ENCODE results near the gene HOXA3. TPM values are rescaled to one million over a fixed set of nuclear protein-coding genes. Genes with fewer than 3 reads are reported as not detected.

HOXA3 gene
- total RNA-seq, 1 donor: 3.5 TPM

DNA sequence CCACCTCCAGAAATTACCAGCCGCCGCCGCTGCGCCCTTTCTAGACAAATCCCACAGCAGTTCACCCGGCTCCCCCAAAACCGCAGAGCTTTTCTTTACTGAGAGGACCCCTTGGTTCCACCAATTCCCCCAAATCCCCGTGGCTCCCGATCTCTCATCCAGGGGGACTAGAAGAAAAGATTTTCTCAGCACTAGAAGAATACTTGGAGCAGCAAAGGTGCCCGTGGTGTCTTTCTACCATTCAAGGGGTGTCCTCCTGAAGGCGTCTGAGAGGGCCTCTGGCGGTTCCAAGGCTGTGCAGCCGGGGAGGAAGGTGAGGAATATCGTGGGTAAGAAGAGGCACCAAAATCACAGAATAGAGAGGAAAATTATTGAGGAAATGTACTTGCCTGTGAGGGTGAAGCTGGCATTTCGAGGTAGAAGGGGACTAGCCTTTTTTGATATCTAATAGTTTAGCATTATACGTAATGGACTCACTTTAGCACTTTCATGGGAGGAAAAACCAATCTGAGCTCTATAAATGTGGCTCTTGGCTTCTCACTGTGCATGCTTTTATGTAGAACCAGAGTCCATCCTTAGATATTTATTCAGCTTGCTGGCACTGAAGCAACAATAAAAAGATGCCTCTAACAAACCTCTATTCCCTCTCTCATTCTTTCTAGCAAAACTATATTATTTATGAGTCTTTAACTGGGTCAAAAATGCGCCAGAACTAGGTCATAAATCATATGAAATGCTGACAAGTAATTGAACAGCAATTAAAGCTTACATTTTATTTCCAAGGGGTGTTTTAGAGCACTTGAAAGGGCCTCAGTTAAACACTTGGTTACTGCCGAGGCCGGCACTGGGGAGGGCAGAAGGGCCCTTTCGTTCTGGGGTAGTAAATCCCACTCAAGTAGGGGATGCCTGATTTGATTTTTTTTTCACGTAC, 36.1 kb downstream of the HOXA3 start:
- TF ChIP-seq, protein P1, sequence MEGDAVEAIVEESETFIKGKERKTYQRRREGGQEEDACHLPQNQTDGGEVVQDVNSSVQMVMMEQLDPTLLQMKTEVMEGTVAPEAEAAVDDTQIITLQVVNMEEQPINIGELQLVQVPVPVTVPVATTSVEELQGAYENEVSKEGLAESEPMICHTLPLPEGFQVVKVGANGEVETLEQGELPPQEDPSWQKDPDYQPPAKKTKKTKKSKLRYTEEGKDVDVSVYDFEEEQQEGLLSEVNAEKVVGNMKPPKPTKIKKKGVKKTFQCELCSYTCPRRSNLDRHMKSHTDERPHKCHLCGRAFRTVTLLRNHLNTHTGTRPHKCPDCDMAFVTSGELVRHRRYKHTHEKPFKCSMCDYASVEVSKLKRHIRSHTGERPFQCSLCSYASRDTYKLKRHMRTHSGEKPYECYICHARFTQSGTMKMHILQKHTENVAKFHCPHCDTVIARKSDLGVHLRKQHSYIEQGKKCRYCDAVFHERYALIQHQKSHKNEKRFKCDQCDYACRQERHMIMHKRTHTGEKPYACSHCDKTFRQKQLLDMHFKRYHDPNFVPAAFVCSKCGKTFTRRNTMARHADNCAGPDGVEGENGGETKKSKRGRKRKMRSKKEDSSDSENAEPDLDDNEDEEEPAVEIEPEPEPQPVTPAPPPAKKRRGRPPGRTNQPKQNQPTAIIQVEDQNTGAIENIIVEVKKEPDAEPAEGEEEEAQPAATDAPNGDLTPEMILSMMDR (IDR thresholded peaks at IDR 0.05; ENCODE audit: insufficient read depth, low read length): no peak
- DNase-seq (ENCODE audit: low read depth): peak; percentile 39
- H3K4me3 ChIP-seq (ENCODE audit: low read depth, low read length): peak overlapping the region; percentile 72

DNA sequence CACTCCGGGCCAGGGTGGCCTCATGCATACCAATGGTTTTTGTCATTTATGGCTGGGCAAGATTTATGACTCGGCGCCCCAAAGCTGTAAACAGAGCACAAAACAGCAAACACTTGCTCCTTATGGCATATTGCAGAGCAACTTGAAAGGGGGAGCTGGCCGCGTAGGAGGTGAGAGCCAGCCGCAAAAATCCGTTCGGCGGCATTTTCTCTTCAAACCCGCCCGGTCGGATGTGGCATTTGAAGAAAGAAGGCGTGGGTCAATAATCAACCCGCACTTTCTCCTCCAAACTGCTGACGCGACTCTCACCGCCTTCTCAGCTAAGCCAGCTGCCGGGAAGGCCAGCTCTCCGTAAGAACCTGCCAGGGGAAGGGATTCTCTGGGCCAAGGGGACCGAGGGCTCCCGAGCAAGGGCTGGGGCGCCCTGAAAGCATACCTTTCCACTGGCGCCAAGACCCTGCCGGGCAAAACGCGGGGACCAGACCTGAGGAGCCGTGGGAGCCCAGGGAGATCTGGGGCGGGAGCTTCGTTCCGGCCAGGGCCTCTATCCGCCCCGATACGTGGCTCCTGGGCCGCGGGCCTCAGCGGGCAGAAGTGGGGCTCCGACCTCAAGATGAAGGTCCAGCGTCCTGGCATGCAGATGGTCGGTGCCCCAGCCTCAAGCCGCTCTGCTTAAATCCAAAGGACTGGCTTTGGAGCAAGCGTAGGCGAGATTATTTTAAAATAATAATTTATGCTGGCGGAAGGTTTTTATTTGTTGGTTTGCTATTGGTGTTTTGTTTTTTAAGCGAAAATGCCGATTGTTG, 37.0 kb downstream of the HOXA3 start:
- peak overlapping the region; percentile 72 for H3K4me3 ChIP-seq (ENCODE audit: low read depth, low read length)
- DNase-seq (ENCODE audit: low read depth): peak; percentile 68

DNA sequence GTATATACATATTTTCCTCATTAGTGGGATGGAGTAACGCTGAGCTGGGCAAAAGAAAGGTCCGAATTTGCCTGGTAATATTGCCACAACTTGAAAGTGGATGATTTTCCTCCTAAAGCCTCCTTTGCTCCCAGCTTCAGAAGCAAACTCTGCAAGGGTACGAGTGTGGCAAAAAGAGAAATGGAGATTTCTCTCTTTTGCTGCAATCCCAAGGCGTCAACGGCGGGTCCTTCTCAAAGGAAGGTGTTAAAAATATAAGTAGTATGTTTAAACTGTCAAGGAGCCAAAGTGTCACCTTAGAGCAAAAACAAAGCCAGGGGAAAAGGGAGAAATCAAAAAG, 37.5 kb downstream of the HOXA3 start:
- TF ChIP-seq, protein P1 (IDR thresholded peaks at IDR 0.05; ENCODE audit: insufficient read depth, low read length): no peak
- DNase-seq (ENCODE audit: low read depth): no peak
- peak overlapping the region; percentile 72 for H3K4me3 ChIP-seq (ENCODE audit: low read depth, low read length)

More for the DNA sequence above, 37.0 kb downstream of the HOXA3 start:
- TF ChIP-seq, protein P1 (IDR thresholded peaks at IDR 0.05; ENCODE audit: insufficient read depth, low read length): no peak

DNA sequence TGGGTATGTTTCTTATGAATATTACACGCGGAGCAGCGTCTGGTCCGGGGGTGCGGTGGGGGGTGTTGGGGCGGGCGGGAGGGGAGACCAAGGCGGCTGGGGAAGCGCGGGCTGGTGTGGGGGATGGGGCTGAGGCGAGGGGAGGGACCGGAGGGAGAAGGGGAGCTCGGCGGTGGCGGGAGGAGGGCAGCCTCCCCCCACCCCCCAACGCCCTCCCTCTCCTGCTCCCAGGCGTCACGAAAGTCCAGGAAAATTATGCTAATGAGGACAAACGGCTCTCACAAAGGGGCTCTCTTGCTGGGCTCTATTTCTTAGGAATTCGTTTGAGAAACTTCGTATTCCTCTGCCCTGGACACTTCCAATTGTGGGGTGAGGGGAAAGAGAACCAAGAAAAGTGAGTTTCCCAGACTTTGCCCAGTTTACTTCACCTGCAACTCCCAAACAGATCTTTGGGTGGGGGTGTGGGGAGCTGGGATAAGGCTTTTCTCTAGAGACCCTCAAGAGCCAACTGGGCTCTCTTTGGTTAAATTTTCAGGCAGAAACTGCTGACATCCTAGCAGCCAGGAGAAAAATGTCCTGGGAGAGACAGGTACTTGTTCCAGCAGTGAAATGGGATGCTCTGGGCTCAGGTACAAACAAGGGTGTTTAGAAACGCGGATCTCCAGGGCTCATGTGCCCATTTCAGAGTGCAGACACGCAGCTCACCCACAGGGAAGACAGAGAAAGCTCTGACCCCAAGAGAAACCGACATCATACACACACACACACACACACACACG, 38.2 kb downstream of the HOXA3 start:
- TF ChIP-seq, protein P1 (IDR thresholded peaks at IDR 0.05; ENCODE audit: insufficient read depth, low read length): no peak
- peak overlapping the region; percentile 78 for H3K4me3 ChIP-seq (ENCODE audit: low read depth, low read length)
- DNase-seq (ENCODE audit: low read depth): peak; percentile 66

DNA sequence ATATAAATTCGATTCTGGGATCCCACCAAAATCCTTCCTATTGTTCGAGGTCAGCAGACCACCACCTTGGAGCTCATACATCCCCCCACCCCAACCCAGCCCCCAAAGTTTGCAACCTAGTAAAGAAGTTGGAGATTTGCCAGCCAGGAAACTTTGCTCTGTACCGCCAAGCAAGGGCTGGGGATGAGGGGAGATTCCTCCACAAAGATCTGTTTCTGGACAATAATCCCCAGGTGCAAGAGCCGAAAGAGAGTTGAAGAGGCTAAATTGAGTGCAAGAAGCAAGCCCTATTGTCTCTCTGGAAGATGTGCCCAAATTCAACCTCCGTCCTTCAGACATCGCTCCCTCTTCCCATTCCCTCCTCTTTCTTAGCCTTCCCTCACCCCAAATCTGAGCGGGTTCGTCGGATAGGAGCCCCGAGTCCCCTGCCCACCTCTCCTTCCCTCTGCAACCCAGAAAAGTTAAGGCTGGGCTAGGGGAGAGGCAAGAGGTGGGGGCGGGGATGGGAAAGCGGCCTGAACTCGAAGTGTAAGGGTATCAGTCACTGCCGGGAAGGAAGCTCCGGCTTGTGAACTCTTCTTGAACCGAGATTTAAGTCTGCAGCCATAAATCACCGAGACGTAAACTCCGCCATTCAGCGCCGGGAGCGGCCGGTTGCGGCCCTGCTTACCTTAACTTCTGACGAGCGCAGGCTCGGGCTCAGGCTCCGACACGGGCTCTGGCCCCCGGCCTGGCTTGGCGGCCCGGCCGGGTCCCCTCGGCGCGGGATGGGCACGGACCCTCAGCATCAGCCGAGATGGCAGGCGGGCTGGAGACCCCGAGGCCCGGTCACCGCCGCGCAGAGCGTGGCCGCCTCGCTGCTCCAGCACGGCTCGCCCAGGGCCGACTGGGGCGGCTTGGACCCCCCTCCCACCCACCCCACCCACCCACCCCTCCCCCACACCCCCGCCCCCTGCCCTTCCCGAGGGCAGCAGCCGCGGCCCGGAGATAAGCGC, 39.1 kb downstream of the HOXA3 start:
- DNase-seq (ENCODE audit: low read depth): peak; percentile 90
- TF ChIP-seq, protein P1 (IDR thresholded peaks at IDR 0.05; ENCODE audit: insufficient read depth, low read length): no peak
- peak overlapping the region; percentile 78 for H3K4me3 ChIP-seq (ENCODE audit: low read depth, low read length)

Measured in fibroblast of the aortic adventitia (primary cell).